ENCODE measurements around the gene DNAJC17. TPM values are rescaled to one million over a fixed set of nuclear protein-coding genes. Genes with fewer than 3 reads are reported as not detected.

Gene DNAJC17
- total RNA-seq, 1 donor from 2014 or later = 43.2 TPM

GRCh38 chr15:40743921-40744814 lies 63.1 kb downstream of the DNAJC17 start:
- peak overlapping the region; percentile 67 for H3K4me3 Mint-ChIP-seq (ENCODE audit: unreplicated experiment)

GRCh38 chr15:40743485-40743901 lies 63.8 kb downstream of the DNAJC17 start:
- H3K27ac Mint-ChIP-seq (ENCODE audit: unreplicated experiment) = peak overlapping the region; percentile 95
- no peak for TF ChIP-seq CTCF (IDR thresholded peaks at IDR 0.05; ENCODE audit: partially characterized antibody, unreplicated experiment)
- H3K9me3 Mint-ChIP-seq (ENCODE audit: unreplicated experiment) = no peaks in the 10 kb centered on the region
- no peak overlapping the region for H3K4me3 Mint-ChIP-seq (ENCODE audit: unreplicated experiment)
- H3K36me3 Mint-ChIP-seq (ENCODE audit: unreplicated experiment) = peaks cover 5% of the 10 kb centered on the region
- H3K27me3 Mint-ChIP-seq (ENCODE audit: unreplicated experiment) = peaks cover 3% of the 10 kb centered on the region
- peaks cover 25% of the 10 kb centered on the region for H3K4me1 Mint-ChIP-seq (ENCODE audit: low read depth, unreplicated experiment)
- DNase-seq = no peak

More at GRCh38 chr15:40743921-40744814, 63.1 kb downstream of the DNAJC17 start:
- Mint-ChIP-seq H3K9me3 (ENCODE audit: unreplicated experiment) (no peaks in the 10 kb centered on the region), H3K4me1 (ENCODE audit: low read depth, unreplicated experiment) (peaks cover 25% of the 10 kb centered on the region), H3K27me3 (ENCODE audit: unreplicated experiment) (peaks cover 3% of the 10 kb centered on the region), H3K27ac (ENCODE audit: unreplicated experiment) (peak overlapping the region; percentile 95), H3K36me3 (ENCODE audit: unreplicated experiment) (peaks cover 5% of the 10 kb centered on the region)
- DNase-seq = no peak
- peak; percentile 46 for TF ChIP-seq CTCF (IDR thresholded peaks at IDR 0.05; ENCODE audit: partially characterized antibody, unreplicated experiment)

- H3K4me1 Mint-ChIP-seq (ENCODE audit: low read depth, unreplicated experiment) = peaks cover 12% of the 10 kb centered on the region
Measured at GRCh38 chr15:40739854-40740253, 67.4 kb downstream of the DNAJC17 start.

GRCh38 chr15:40739047-40739446 lies 68.2 kb downstream of the DNAJC17 start:
- H3K4me3 Mint-ChIP-seq (ENCODE audit: unreplicated experiment) = no peak overlapping the region
- no peak overlapping the region for H3K27ac Mint-ChIP-seq (ENCODE audit: unreplicated experiment)
- H3K9me3 Mint-ChIP-seq (ENCODE audit: unreplicated experiment) = no peaks in the 10 kb centered on the region
- TF ChIP-seq CTCF (IDR thresholded peaks at IDR 0.05; ENCODE audit: partially characterized antibody, unreplicated experiment) = no peak
- peaks cover 3% of the 10 kb centered on the region for H3K27me3 Mint-ChIP-seq (ENCODE audit: unreplicated experiment)
- peaks cover 6% of the 10 kb centered on the region for H3K4me1 Mint-ChIP-seq (ENCODE audit: low read depth, unreplicated experiment)
- DNase-seq = no peak
- peaks cover 5% of the 10 kb centered on the region for H3K36me3 Mint-ChIP-seq (ENCODE audit: unreplicated experiment)

More at GRCh38 chr15:40739854-40740253, 67.4 kb downstream of the DNAJC17 start:
- no peak overlapping the region for H3K27ac Mint-ChIP-seq (ENCODE audit: unreplicated experiment)
- no peaks in the 10 kb centered on the region for H3K9me3 Mint-ChIP-seq (ENCODE audit: unreplicated experiment)
- peaks cover 5% of the 10 kb centered on the region for H3K36me3 Mint-ChIP-seq (ENCODE audit: unreplicated experiment)
- no peak overlapping the region for H3K4me3 Mint-ChIP-seq (ENCODE audit: unreplicated experiment)
- TF ChIP-seq CTCF (IDR thresholded peaks at IDR 0.05; ENCODE audit: partially characterized antibody, unreplicated experiment) = no peak
- DNase-seq = no peak
- H3K27me3 Mint-ChIP-seq (ENCODE audit: unreplicated experiment) = peaks cover 3% of the 10 kb centered on the region

- no peak overlapping the region for H3K4me3 Mint-ChIP-seq (ENCODE audit: unreplicated experiment)
- no peaks in the 10 kb centered on the region for H3K27me3 Mint-ChIP-seq (ENCODE audit: unreplicated experiment)
- DNase-seq = no peak
- H3K4me1 Mint-ChIP-seq (ENCODE audit: low read depth, unreplicated experiment) = no peaks in the 10 kb centered on the region
- no peak overlapping the region for H3K27ac Mint-ChIP-seq (ENCODE audit: unreplicated experiment)
- H3K36me3 Mint-ChIP-seq (ENCODE audit: unreplicated experiment) = peaks cover 5% of the 10 kb centered on the region
- no peak for TF ChIP-seq CTCF (IDR thresholded peaks at IDR 0.05; ENCODE audit: partially characterized antibody, unreplicated experiment)
- no peaks in the 10 kb centered on the region for H3K9me3 Mint-ChIP-seq (ENCODE audit: unreplicated experiment)
Measured at GRCh38 chr15:40737048-40737447, 70.2 kb downstream of the DNAJC17 start.

All from glutamatergic neuron (in vitro differentiated cells).